ENCODE data around the gene BAZ2B. TPM values are rescaled to one million over a fixed set of nuclear protein-coding genes. Genes with fewer than 3 reads are reported as not detected.

Gene BAZ2B
- total RNA-seq, 1 donor from 2014 or later, result 45.0 TPM

DNA sequence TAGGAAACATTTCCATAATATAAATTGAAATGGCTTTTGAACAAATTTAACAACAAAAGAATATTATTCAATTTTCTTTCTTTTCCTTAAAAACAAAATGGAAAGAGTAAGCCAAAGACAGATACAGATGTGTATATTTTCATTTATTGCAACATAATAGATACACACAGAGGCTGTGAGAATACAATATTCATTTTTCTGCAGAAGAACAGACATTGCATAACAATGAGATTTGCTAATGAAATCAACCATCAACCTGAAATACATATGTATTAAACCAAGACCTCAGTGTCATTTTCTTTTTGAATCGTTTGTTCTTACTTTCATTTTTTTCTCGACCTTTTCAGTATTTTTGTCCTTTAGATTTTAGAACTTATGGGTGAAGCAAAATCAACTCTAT lies 95.1 kb downstream of the BAZ2B start:
- no peak overlapping the region for H3K4me3 ChIP-seq (ENCODE audit: low read depth, low read length)
- no peaks in the 10 kb centered on the region for H3K27me3 ChIP-seq (ENCODE audit: control insufficient read depth, insufficient read depth, low read length)
- no peak for DNase-seq (ENCODE audit: low read depth)
- no peaks in the 10 kb centered on the region for H3K36me3 ChIP-seq (ENCODE audit: control insufficient read depth, insufficient read depth, low read length)
- TF ChIP-seq, protein P1, sequence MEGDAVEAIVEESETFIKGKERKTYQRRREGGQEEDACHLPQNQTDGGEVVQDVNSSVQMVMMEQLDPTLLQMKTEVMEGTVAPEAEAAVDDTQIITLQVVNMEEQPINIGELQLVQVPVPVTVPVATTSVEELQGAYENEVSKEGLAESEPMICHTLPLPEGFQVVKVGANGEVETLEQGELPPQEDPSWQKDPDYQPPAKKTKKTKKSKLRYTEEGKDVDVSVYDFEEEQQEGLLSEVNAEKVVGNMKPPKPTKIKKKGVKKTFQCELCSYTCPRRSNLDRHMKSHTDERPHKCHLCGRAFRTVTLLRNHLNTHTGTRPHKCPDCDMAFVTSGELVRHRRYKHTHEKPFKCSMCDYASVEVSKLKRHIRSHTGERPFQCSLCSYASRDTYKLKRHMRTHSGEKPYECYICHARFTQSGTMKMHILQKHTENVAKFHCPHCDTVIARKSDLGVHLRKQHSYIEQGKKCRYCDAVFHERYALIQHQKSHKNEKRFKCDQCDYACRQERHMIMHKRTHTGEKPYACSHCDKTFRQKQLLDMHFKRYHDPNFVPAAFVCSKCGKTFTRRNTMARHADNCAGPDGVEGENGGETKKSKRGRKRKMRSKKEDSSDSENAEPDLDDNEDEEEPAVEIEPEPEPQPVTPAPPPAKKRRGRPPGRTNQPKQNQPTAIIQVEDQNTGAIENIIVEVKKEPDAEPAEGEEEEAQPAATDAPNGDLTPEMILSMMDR (IDR thresholded peaks at IDR 0.05; ENCODE audit: insufficient read depth, low read length, poor library complexity, severe bottlenecking), result no peak

DNA sequence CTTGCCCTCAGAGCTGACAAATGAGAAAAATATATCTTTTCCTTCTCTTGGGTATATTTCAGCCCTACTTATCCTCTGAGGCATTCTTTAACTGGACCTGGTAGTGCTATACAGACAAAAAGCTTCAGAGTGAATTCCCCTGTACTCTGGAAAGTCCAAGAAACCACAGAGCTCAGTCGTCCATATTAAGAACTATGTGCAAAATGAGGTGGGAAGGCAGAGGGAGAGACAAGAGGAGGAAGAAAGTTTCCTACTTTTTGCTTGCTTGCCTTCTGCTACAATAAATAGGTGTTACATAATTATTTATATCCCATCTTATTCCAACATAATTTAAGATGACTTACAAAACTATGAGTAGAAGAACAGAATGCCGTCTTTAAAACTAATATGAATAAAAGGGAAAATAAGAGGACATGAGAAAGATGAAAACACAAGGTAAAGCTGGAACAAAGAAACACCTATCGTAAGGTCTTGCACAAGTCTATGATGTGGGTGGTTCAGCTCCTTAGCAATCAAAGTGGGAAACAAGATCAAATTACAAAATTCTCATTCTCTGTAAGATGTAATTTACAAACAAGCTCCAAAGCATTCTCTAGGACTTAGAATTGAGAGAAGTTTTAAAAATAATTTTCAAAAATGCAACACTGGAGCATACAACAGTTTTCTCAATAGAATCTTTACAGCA lies 97.9 kb downstream of the BAZ2B start:
- Histone ChIP-seq H3K4me3 (ENCODE audit: low read depth, low read length) (no peak overlapping the region), H3K36me3 (ENCODE audit: control insufficient read depth, insufficient read depth, low read length) (no peaks in the 10 kb centered on the region), H3K27me3 (ENCODE audit: control insufficient read depth, insufficient read depth, low read length) (no peaks in the 10 kb centered on the region)
- TF ChIP-seq, protein P1 (IDR thresholded peaks at IDR 0.05; ENCODE audit: insufficient read depth, low read length, poor library complexity, severe bottlenecking), result no peak
- DNase-seq (ENCODE audit: low read depth), result no peak

DNA sequence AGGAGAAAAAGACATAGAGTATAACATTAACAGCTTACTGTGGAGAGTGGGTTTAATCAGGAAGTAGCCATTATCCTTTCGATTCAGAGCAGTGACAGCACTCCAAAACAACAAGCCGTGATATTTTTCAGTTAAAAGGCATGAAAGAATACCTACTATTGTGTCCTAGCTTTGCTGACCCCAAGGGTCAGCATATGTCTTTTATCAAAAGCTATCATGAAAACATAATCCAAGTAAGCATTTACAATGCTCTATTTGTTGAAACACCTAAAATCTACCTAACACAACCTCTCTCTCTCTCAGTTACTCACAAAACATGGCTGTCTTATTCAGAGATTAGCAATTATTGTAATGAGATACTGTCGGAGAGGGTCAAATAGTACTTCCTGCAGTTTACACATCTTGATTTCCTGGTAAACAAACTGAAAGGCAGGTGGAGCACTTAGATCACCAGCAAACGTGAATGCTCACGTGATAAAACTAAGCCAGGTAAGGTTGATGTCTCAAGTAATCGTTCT lies 100.0 kb downstream of the BAZ2B start:
- TF ChIP-seq, protein P1 (IDR thresholded peaks at IDR 0.05; ENCODE audit: insufficient read depth, low read length, poor library complexity, severe bottlenecking), result no peak
- Histone ChIP-seq H3K27me3 (ENCODE audit: control insufficient read depth, insufficient read depth, low read length) (no peaks in the 10 kb centered on the region), H3K36me3 (ENCODE audit: control insufficient read depth, insufficient read depth, low read length) (no peaks in the 10 kb centered on the region), H3K4me3 (ENCODE audit: low read depth, low read length) (peak overlapping the region; percentile 32)
- DNase-seq (ENCODE audit: low read depth), result no peak

DNA sequence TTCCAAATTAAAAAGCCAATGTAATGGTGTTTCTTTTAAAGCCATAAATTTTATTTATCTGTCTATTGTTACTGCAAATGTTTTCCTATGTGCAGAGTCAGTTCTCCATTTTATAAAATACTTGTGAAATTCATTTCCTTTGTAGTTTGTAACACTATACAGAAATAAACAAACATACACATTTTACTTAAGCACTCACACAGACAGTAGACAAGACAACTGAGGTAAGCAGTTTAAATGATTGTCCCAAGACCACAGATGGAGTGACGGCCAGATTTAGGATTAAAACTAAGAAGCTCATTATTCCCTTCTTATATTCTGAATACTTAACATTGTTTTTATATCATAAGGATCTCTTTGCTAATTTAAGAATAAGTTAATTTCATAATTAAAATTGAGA lies 100.9 kb downstream of the BAZ2B start:
- Histone ChIP-seq H3K27me3 (ENCODE audit: control insufficient read depth, insufficient read depth, low read length) (no peaks in the 10 kb centered on the region), H3K4me3 (ENCODE audit: low read depth, low read length) (no peak overlapping the region), H3K36me3 (ENCODE audit: control insufficient read depth, insufficient read depth, low read length) (no peaks in the 10 kb centered on the region)
- TF ChIP-seq, protein P1 (IDR thresholded peaks at IDR 0.05; ENCODE audit: insufficient read depth, low read length, poor library complexity, severe bottlenecking), result no peak
- DNase-seq (ENCODE audit: low read depth), result no peak

DNA sequence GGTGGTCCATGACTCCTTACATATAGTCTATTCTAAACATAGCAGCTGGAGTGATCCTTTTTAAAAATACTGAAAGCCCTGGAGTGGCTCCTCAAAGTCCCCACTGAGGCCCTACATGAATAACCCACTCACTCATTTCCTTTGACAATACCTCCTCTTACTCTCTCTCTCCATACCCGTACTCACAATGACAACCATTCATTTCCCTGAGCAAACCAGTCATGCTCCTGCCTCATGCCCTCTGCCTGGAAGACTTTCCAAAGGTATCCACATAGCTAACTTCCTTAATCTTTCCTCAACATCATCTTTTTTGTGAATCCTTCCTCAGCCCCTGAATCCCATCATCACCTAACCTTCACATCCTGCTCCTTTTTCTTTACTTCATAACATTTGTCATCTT lies 102.6 kb downstream of the BAZ2B start:
- DNase-seq (ENCODE audit: low read depth), result no peak
- Histone ChIP-seq H3K4me3 (ENCODE audit: low read depth, low read length) (no peak overlapping the region), H3K27me3 (ENCODE audit: control insufficient read depth, insufficient read depth, low read length) (no peaks in the 10 kb centered on the region), H3K36me3 (ENCODE audit: control insufficient read depth, insufficient read depth, low read length) (no peaks in the 10 kb centered on the region)
- TF ChIP-seq, protein P1 (IDR thresholded peaks at IDR 0.05; ENCODE audit: insufficient read depth, low read length, poor library complexity, severe bottlenecking), result no peak

DNA sequence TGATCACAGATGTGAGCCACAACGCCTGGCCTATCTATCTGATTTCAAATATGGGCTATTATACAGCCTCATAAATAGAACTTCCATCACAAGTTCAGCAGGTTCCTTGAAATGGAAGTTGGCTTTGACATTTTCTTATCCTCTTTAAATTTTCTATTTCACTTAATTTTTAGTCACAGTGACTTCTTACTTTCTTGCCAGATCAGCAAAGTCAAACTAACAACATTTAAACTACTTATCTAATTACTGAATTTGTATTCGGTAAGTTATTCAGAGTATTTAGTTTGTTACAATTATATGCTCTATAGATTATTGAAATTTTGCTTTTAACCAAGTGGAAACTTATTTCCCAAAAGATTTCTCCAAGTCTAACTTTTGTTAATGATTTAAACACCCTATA lies 108.2 kb downstream of the BAZ2B start:
- H3K4me3 ChIP-seq (ENCODE audit: low read depth, low read length), result no peak overlapping the region
- H3K36me3 ChIP-seq (ENCODE audit: control insufficient read depth, insufficient read depth, low read length), result no peaks in the 10 kb centered on the region
- H3K27me3 ChIP-seq (ENCODE audit: control insufficient read depth, insufficient read depth, low read length), result no peaks in the 10 kb centered on the region
- TF ChIP-seq, protein P1 (IDR thresholded peaks at IDR 0.05; ENCODE audit: insufficient read depth, low read length, poor library complexity, severe bottlenecking), result no peak
- DNase-seq (ENCODE audit: low read depth), result no peak

Data from kidney epithelial cell (primary cell).